HCT116 (cell line): Measurements from ENCODE around the gene CFAP97D2. TPM values are rescaled to one million over a fixed set of nuclear protein-coding genes. Genes with fewer than 3 reads are reported as not detected.
A peak's percentile ranks its signal among the peaks of the same experiment; 100 is the strongest.

Experiments used
- ATAC-seq: fragments of 200-7000 bp; cut with Tn5 transposase; 2 replicates; pipeline ENCODE4 v1.9.1; 2020; ENCODE audit warnings: mild to moderate bottlenecking, moderate library complexity
- BruUV-seq: library from RNA; stranded (reverse); fragments of 400-500 nt; replicated peaks from 2 replicates; lab custom pipeline; 2021; lab: Mats Ljungman, UMichigan
- CTCF ChIA-PET: fragments of 300-600 bp; sonication (Branson Sonifier 250); formaldehyde crosslinking; loops from one replicate; lab custom pipeline; 2021; ENCODE audit warnings: antibody characterized with exemption; lab: Charles Lee
- POLR2A ChIA-PET: fragments of 300-600, 350-600 bp; sonication (Branson Sonifier 250); formaldehyde crosslinking; loops from one replicate; lab custom pipeline; 2021; ENCODE audit warnings: antibody characterized with exemption; lab: Charles Lee
- RAD21 ChIA-PET, 2 experiments: fragments of 300-600 bp; sonication (Branson Sonifier 250); formaldehyde crosslinking; loops; one replicate each; lab custom pipeline; 2023; ENCODE audit warnings: low total read pairs in 2 of 2; ENCODE audit not compliant: uncharacterized antibody in 2 of 2, unreplicated experiment in 2 of 2, low non-redundant PET in 1 of 2; lab: Charles Lee
- DNase-seq: peaks from one replicate; pipeline ENCODE4 v3.0.0-alpha.2; 2010; ENCODE audit warnings: low read depth, low spot score
- H2AFZ ChIP-seq: fragments of 200-600 bp; shearing (Covaris generic), sonication (generic); 2 replicates; pipeline ENCODE4 v1.6.1; 2017; ENCODE audit warnings: low read depth, mixed run types, mixed read lengths, antibody characterized with exemption, low read length; ENCODE audit not compliant: poor library complexity, severe bottlenecking
- H3K27ac ChIP-seq: 2 replicates; pipeline ENCODE4 v1.5.1; 2012; ENCODE audit warnings: low read depth, low read length
- H3K27me3 ChIP-seq: fragments of 200-600 bp; sonication (generic); 2 replicates; pipeline ENCODE4 v1.6.1; 2016; ENCODE audit warnings: mixed run types, low read length, mixed read lengths; ENCODE audit not compliant: insufficient read depth
- H3K36me3 ChIP-seq, 2 experiments: fragments of 200-500 bp in 1 of 2; fragments of 200-600 bp in 1 of 2; sonication (Bioruptor generic) in 1 of 2; sonication (generic) in 1 of 2; 2 replicates each; pipeline versions ENCODE4 v1.5.1 to v1.6.1; 2014 to 2016; ENCODE audit warnings: low read length in 2 of 2, inconsistent platforms in 1 of 2, mixed read lengths in 1 of 2, mixed run types in 1 of 2; ENCODE audit not compliant: insufficient read depth in 2 of 2, control insufficient read depth in 1 of 2
- H3K4me1 ChIP-seq, 2 experiments: fragments of 200-600 bp in 1 of 2; sonication (generic) in 1 of 2; 2 replicates each; pipeline versions ENCODE4 v1.5.1 to v1.6.1; 2012 to 2017; ENCODE audit warnings: low read length in 2 of 2, inconsistent platforms in 1 of 2, mild to moderate bottlenecking in 1 of 2, mixed read lengths in 1 of 2, mixed run types in 1 of 2, moderate library complexity in 1 of 2; ENCODE audit not compliant: insufficient read depth in 2 of 2, control insufficient read depth in 1 of 2
- H3K4me2 ChIP-seq: fragments of 200-600 bp; sonication (generic); 2 replicates; pipeline ENCODE4 v1.6.1; 2017; ENCODE audit warnings: mixed run types, low read length, mixed read lengths
- H3K4me3 ChIP-seq, 2 experiments: fragments of 200-600 bp in 1 of 2; sonication (generic) in 1 of 2; replicated peaks in 1 of 2; 2 replicates each; pipeline ENCODE4 v1.5.1; 2011 to 2016; ENCODE audit warnings: low read length in 2 of 2, control low read depth in 1 of 2, low read depth in 1 of 2, mild to moderate bottlenecking in 1 of 2, mixed read lengths in 1 of 2, mixed run types in 1 of 2
- H3K79me2 ChIP-seq: fragments of 200-600 bp; sonication (generic); 2 replicates; pipeline ENCODE4 v1.6.1; 2017; ENCODE audit warnings: mild to moderate bottlenecking, mixed run types, low read length, moderate library complexity, mixed read lengths; ENCODE audit not compliant: insufficient read depth
- H3K9ac ChIP-seq: fragments of 200-600 bp; sonication (generic); 2 replicates; pipeline ENCODE4 v1.6.1; 2016; ENCODE audit warnings: low read length, mixed read lengths
- H3K9me2 ChIP-seq: fragments of 200-600 bp; sonication (generic), shearing (Covaris generic); 2 replicates; pipeline ENCODE4 v1.6.1; 2017; ENCODE audit warnings: mixed run types, mild to moderate bottlenecking, moderate library complexity; ENCODE audit not compliant: insufficient read depth
- H3K9me3 ChIP-seq, 2 experiments: fragments of 200-500 bp in 1 of 2; fragments of 200-600 bp in 1 of 2; sonication (Bioruptor generic) in 1 of 2; sonication (generic) in 1 of 2; 2 replicates each; pipeline ENCODE4 v1.6.1; 2014 to 2017; ENCODE audit warnings: low read length in 2 of 2, mixed read lengths in 2 of 2, inconsistent platforms in 1 of 2, low read depth in 1 of 2, mild to moderate bottlenecking in 1 of 2, mixed run types in 1 of 2, moderate library complexity in 1 of 2; ENCODE audit not compliant: control insufficient read depth in 1 of 2, insufficient read depth in 1 of 2
- H4K20me1 ChIP-seq: fragments of 200-600 bp; sonication (generic), shearing (Covaris generic); 2 replicates; pipeline ENCODE4 v1.6.1; 2017; ENCODE audit warnings: mixed run types, mild to moderate bottlenecking, moderate library complexity; ENCODE audit not compliant: insufficient read depth
- EZH2 ChIP-seq: fragments of 200-600 bp; sonication (generic); IDR thresholded peaks from 2 replicates; pipeline ENCODE4 v1.6.1; 2017; ENCODE audit warnings: antibody characterized with exemption, mixed run types
- RAD21 ChIP-seq: IDR thresholded peaks from 2 replicates; pipeline ENCODE4 v1.6.1; 2012; ENCODE audit warnings: low read depth, mild to moderate bottlenecking
- TCF7L2 ChIP-seq: IDR thresholded peaks from 2 replicates; pipeline ENCODE4 v1.7.0; 2011; ENCODE audit warnings: borderline replicate concordance, inconsistent platforms; ENCODE audit not compliant: insufficient read depth, insufficient read length; ENCODE audit errors: extremely low read depth
- YY1 ChIP-seq: IDR thresholded peaks from 2 replicates; pipeline ENCODE4 v1.6.1; 2011; ENCODE audit warnings: low read length, low read depth, moderate library complexity, mild to moderate bottlenecking; ENCODE audit not compliant: insufficient replicate concordance; ENCODE audit errors: extremely low read depth
- intact Hi-C: fragments of 100-400 bp; cut with micrococcal nuclease; formaldehyde crosslinking; loops from 2 replicates; pipeline ENCODE4 v1.10.0; 2022
- total RNA-seq: library from RNA; stranded (reverse); gene quantifications from one replicate; pipeline ENCODE4 v1.2.1, GENCODE V29; 2021; ENCODE audit not compliant: unreplicated experiment
- TF ChIP-seq, protein P1 (sequence below): IDR thresholded peaks from 2 replicates; pipeline ENCODE4 v1.6.1; 2012
- TF ChIP-seq, protein P2 (sequence below), 3 experiments: fragments of 200-600 bp in 1 of 3; sonication (generic) in 1 of 3; IDR thresholded peaks in 2 of 3; conservative IDR thresholded peaks in 1 of 3; 2 replicates each; pipeline ENCODE4 v1.5.1; 2012 to 2017; ENCODE audit warnings: low read depth in 2 of 3, low read length in 2 of 3, antibody characterized with exemption in 1 of 3, borderline replicate concordance in 1 of 3, control low read depth in 1 of 3, mild to moderate bottlenecking in 1 of 3, mixed read lengths in 1 of 3, mixed run types in 1 of 3, moderate library complexity in 1 of 3; ENCODE audit not compliant: insufficient read depth in 1 of 3

The CFAP97D2 gene
- total RNA-seq, 1 experiment from 2014 or later, result not detected

DNA sequence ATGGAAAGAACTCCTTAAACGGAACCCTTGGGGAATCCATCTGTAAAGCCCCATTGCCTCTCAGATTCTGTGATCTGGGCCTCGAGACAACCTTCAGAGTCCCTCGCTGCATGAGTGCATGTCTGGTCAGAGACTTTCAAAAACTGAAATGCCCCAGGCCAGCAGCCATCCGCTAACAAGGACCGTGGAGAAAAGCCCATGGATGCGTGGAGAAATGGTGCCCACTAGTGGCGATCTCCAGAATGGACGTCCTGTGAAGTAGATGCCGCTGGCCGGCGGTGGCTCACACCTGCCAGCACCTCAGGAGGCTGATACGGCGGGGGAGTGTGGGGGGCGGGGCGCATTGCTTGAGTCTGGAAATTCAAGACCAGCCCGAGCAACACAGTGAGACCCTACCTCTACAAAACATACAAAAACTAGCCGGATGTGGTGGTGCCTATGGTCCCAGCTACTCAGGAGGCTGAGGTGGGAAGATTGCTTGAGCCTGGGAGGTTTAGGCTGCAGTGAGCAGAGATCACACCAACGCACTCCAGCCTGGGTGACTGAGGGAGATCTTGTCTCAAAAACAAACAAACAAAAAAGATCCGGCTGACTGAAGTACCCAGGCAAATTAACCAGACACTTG, 47.8 kb downstream of the CFAP97D2 start:
- Histone ChIP-seq H3K36me3 (no peaks in the 10 kb centered on the region), H3K4me1 (peaks cover 0 to 19% of the 10 kb centered on the region in 2 experiments; a peak in 3 of 4 replicates), H3K4me3 (peak overlapping the region in 1 of 2 experiments; percentile 7; a peak in 1 of 4 replicates), H2AFZ (peak overlapping the region; percentile 73), H3K9me2 (no peaks in the 10 kb centered on the region), H3K27ac (no peak overlapping the region), H3K27me3 (no peaks in the 10 kb centered on the region), H4K20me1 (no peaks in the 10 kb centered on the region), H3K9ac (no peak overlapping the region), H3K4me2 (peak overlapping the region; percentile 68), H3K79me2 (no peaks in the 10 kb centered on the region), H3K9me3 (no peaks in the 10 kb centered on the region)
- peak; percentile 95 for ATAC-seq
- peak; percentile 75 for DNase-seq
- CTCF ChIA-PET, result interaction anchor here (0.7 to 0.9 kb wide), 2 partner anchors 273 to 485 kb away, joined by 3 read pairs; no protein-coding TSS in a partner anchor
- no TSS peak for BruUV-seq
- intact Hi-C loops, result loop anchor here (1.0 to 2.0 kb wide), 6 partner anchors 76 to 606 kb away; no protein-coding TSS in a partner anchor
- POLR2A ChIA-PET, result no interaction called here
- RAD21 ChIA-PET, result no interaction called here
- TF ChIP-seq TCF7L2, result peak; percentile 16
- no peak for TF ChIP-seq RAD21
- TF ChIP-seq, protein P1, sequence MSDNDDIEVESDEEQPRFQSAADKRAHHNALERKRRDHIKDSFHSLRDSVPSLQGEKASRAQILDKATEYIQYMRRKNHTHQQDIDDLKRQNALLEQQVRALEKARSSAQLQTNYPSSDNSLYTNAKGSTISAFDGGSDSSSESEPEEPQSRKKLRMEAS, result no peak
- TF ChIP-seq, protein P2, sequence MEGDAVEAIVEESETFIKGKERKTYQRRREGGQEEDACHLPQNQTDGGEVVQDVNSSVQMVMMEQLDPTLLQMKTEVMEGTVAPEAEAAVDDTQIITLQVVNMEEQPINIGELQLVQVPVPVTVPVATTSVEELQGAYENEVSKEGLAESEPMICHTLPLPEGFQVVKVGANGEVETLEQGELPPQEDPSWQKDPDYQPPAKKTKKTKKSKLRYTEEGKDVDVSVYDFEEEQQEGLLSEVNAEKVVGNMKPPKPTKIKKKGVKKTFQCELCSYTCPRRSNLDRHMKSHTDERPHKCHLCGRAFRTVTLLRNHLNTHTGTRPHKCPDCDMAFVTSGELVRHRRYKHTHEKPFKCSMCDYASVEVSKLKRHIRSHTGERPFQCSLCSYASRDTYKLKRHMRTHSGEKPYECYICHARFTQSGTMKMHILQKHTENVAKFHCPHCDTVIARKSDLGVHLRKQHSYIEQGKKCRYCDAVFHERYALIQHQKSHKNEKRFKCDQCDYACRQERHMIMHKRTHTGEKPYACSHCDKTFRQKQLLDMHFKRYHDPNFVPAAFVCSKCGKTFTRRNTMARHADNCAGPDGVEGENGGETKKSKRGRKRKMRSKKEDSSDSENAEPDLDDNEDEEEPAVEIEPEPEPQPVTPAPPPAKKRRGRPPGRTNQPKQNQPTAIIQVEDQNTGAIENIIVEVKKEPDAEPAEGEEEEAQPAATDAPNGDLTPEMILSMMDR (IDR thresholded peaks at IDR 0.05 in 2 of 3, conservative IDR thresholded peaks at IDR 0.05 in 1 of 3; ENCODE audit: borderline replicate concordance in 1 of 3, insufficient read depth in 1 of 3, low read depth in 2 of 3, low read length in 2 of 3), result peak in 2 of 3 experiments; percentile 90 to 93; a peak in 4 of 6 replicates
- TF ChIP-seq YY1, result peak; percentile 43
- no peak for TF ChIP-seq EZH2
- TF ChIP-seq, all 23 proteins: peak for 3
